ENCODE data around the gene C1QTNF5.

- TF ChIP-seq POLR2A (IDR thresholded peaks at IDR 0.05) (no peak), CTCF (IDR thresholded peaks at IDR 0.05 in 4 of 5, conservative IDR thresholded peaks at IDR 0.05 in 1 of 5) (no peak)
Measured at GRCh38 chr11:119382101-119382500, 41.4 kb upstream of the C1QTNF5 start.

All from gastrocnemius medialis (tissue), 4 donors.